ENCODE measurements around the gene SLC38A10.

DNA sequence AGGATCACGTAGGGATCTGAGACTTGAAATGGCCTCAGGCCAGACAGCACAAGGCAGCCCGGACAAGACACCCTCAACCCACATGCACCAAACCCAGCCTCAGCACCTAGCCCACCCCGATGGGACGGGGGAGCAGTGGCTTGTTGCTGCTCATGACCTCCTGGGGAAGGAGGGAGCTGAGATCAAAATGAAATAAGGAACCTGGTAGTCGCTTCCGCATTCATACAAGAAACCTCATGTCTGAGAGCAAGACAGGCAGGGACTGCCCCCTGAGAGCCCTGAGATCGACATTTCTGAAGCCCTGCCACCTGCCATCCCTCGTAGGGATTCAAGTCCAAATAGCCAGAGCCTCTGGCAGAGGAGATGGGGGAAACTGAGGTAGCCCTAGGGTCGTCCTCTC lies 66.7 kb downstream of the SLC38A10 start:
- TF ChIP-seq EZH2 (IDR thresholded peaks at IDR 0.05; ENCODE audit: low read length): no peak
- TF ChIP-seq, protein P1, sequence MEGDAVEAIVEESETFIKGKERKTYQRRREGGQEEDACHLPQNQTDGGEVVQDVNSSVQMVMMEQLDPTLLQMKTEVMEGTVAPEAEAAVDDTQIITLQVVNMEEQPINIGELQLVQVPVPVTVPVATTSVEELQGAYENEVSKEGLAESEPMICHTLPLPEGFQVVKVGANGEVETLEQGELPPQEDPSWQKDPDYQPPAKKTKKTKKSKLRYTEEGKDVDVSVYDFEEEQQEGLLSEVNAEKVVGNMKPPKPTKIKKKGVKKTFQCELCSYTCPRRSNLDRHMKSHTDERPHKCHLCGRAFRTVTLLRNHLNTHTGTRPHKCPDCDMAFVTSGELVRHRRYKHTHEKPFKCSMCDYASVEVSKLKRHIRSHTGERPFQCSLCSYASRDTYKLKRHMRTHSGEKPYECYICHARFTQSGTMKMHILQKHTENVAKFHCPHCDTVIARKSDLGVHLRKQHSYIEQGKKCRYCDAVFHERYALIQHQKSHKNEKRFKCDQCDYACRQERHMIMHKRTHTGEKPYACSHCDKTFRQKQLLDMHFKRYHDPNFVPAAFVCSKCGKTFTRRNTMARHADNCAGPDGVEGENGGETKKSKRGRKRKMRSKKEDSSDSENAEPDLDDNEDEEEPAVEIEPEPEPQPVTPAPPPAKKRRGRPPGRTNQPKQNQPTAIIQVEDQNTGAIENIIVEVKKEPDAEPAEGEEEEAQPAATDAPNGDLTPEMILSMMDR (optimal IDR thresholded peaks at IDR 0.05 in 1 of 3, IDR thresholded peaks at IDR 0.05 in 1 of 3, conservative IDR thresholded peaks at IDR 0.05 in 1 of 3; ENCODE audit: extremely low read depth in 1 of 3, insufficient read depth in 2 of 3, low read length in 3 of 3): no peak
